Measurements from ENCODE around the gene LOC128125822.
"Not testable (repeated sequence)": the region's sequence is repeated elsewhere in the genome, so short reads cannot be mapped to it uniquely, and the experiment has no call there.

Gene LOC128125822

GRCh38 chr6:63584566-63584965 lies 12.3 kb downstream of the LOC128125822 start:
- no peaks in the 10 kb centered on the region for H3K27me3 ChIP-seq
- H3K4me1 ChIP-seq: no peaks in the 10 kb centered on the region
- TF ChIP-seq, protein P1, sequence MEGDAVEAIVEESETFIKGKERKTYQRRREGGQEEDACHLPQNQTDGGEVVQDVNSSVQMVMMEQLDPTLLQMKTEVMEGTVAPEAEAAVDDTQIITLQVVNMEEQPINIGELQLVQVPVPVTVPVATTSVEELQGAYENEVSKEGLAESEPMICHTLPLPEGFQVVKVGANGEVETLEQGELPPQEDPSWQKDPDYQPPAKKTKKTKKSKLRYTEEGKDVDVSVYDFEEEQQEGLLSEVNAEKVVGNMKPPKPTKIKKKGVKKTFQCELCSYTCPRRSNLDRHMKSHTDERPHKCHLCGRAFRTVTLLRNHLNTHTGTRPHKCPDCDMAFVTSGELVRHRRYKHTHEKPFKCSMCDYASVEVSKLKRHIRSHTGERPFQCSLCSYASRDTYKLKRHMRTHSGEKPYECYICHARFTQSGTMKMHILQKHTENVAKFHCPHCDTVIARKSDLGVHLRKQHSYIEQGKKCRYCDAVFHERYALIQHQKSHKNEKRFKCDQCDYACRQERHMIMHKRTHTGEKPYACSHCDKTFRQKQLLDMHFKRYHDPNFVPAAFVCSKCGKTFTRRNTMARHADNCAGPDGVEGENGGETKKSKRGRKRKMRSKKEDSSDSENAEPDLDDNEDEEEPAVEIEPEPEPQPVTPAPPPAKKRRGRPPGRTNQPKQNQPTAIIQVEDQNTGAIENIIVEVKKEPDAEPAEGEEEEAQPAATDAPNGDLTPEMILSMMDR (IDR thresholded peaks at IDR 0.05): no peak
- TF ChIP-seq POLR2A (IDR thresholded peaks at IDR 0.05): no peak
- H3K27ac ChIP-seq: no peak overlapping the region
- peaks cover 0 to 44% (median 12%) of the 10 kb centered on the region in 3 donors for H3K36me3 ChIP-seq
- 95 to 97% methylated on average over 8 of the region's 8 CpGs for WGBS, 2 donors
- no peaks in the 10 kb centered on the region for H3K9me3 ChIP-seq
- no peak overlapping the region for H3K4me3 ChIP-seq
- no peak for DNase-seq
- intact Hi-C loops (cut with DNase I): no loop called here

GRCh38 chr6:63585652-63586051 lies 13.4 kb downstream of the LOC128125822 start:
- 84% methylated on average over 2 of the region's 2 CpGs for WGBS, 2 donors
- intact Hi-C loops (cut with DNase I); H3K4me3 ChIP-seq; H3K27me3 ChIP-seq; H3K4me1 ChIP-seq; H3K27ac ChIP-seq; DNase-seq; H3K9me3 ChIP-seq: not testable (repeated sequence)
- H3K36me3 ChIP-seq: peaks cover 0 to 33% (median 2%) of the 10 kb centered on the region in 3 donors

- TF ChIP-seq POLR2A (IDR thresholded peaks at IDR 0.05): no peak
- TF ChIP-seq, protein P1 (IDR thresholded peaks at IDR 0.05): no peak
- DNase-seq: no peak
- Histone ChIP-seq H3K4me3 (no peak overlapping the region), H3K9me3 (no peaks in the 10 kb centered on the region), H3K27ac (no peak overlapping the region), H3K36me3 (no peaks in the 10 kb centered on the region), H3K27me3 (no peaks in the 10 kb centered on the region), H3K4me1 (no peaks in the 10 kb centered on the region)
- intact Hi-C loops (cut with DNase I): no loop called here
- 55 to 81% methylated on average over 2 of the region's 2 CpGs for WGBS, 2 donors
These were observed 17.7 kb downstream of the LOC128125822 start for GRCh38 chr6:63589952-63590411.

GRCh38 chr6:63592886-63593285 lies 20.6 kb downstream of the LOC128125822 start:
- Histone ChIP-seq H3K36me3 (no peaks in the 10 kb centered on the region), H3K9me3 (no peaks in the 10 kb centered on the region), H3K4me3 (no peak overlapping the region), H3K27me3 (peaks cover 0 to 7% (median 0%) of the 10 kb centered on the region in 4 donors), H3K27ac (no peak overlapping the region), H3K4me1 (peaks cover 0 to 5% (median 3%) of the 10 kb centered on the region in 3 donors)
- no peak for DNase-seq
- intact Hi-C loops (cut with DNase I): no loop called here
- TF ChIP-seq POLR2A (IDR thresholded peaks at IDR 0.05): no peak
- WGBS, 2 donors: 88 to 92% methylated on average over 6 to 7 of the region's 7 CpGs

DNA sequence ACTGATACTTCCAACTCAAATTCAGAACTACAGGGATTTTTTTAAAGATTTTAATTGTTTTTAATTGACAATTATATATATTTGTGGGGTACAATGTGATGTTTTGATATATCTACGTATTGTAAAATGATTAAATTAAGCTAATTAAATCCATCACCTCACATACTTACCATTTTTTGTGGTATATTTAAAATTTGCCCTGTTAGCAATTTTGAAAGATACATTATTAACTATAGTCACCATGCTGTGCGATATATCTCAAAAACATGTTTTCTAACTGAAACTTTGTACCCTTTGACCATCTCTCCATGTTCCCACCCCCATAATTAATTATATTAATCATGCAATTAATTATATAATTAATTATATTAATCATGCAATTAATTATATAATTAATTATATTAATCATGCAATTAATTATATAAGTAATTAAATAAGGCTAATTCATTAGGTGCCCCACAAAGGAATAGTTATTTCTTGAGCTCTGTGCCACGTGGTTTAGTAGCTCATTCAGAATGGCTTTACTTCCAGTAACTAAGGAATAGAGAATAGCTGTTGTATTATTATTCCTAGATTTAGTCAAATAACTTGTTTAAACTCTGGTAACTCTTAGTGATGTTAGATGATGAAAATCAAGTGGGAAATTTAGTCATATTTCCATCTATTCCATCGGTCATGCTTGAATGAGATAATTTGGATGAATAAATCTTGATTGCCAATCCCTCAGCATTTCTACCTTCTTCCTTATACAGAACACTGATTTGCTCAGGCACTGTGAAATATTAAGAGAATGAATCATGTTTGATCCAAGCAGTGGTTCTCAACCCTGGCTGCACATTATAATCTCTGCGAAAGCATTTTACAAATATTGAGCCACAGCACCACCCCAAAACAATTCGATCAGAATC lies 25.1 kb downstream of the LOC128125822 start:
- TF ChIP-seq, protein P1 (IDR thresholded peaks at IDR 0.05): no peak
- TF ChIP-seq POLR2A (IDR thresholded peaks at IDR 0.05): no peak
- Histone ChIP-seq H3K36me3 (no peaks in the 10 kb centered on the region), H3K27me3 (peaks cover 0 to 7% (median 0%) of the 10 kb centered on the region in 4 donors), H3K27ac (no peak overlapping the region), H3K9me3 (no peaks in the 10 kb centered on the region), H3K4me1 (peaks cover 0 to 16% (median 8%) of the 10 kb centered on the region in 3 donors), H3K4me3 (peak overlapping the region; percentile 26 to 68 (median 42))
- DNase-seq: no peak
- intact Hi-C loops (cut with DNase I): loop anchor here (5.0 kb wide), 1 partner anchor 165 kb away; no protein-coding TSS in a partner anchor
- 42 to 44% methylated on average over 6 of the region's 6 CpGs for WGBS, 2 donors
